BJ (cell line): ENCODE results near the gene HMCN2. TPM values are rescaled to one million over a fixed set of nuclear protein-coding genes. Genes with fewer than 3 reads are reported as not detected.

Source experiments
- CTCF ChIA-PET: fragments of 350-600 bp; formaldehyde crosslinking; extraction: SDS; loops from one replicate; lab custom pipeline; 2021; ENCODE audit warnings: antibody characterized with exemption, inconsistent platforms; lab: Yijun Ruan, JAX
- POLR2A ChIA-PET: fragments of 300-600 bp; sonication (Branson Sonifier 250); formaldehyde crosslinking; extraction: SDS; loops from one replicate; lab custom pipeline; 2021; ENCODE audit warnings: antibody characterized with exemption; lab: Charles Lee
- DNase-seq: peaks from one replicate; pipeline ENCODE4 v3.0.0-alpha.2; 2011; ENCODE audit warnings: low read depth
- H3K27me3 ChIP-seq: 2 replicates; pipeline ENCODE4 v1.6.0; 2011; ENCODE audit warnings: low read length; ENCODE audit not compliant: control insufficient read depth, insufficient read depth
- H3K36me3 ChIP-seq: 2 replicates; pipeline ENCODE4 v1.5.1; 2011; ENCODE audit warnings: low read length; ENCODE audit not compliant: control insufficient read depth, insufficient read depth
- H3K4me3 ChIP-seq: 2 replicates; pipeline ENCODE4 v1.5.1; 2011; ENCODE audit warnings: low read depth, mild to moderate bottlenecking, control low read depth, low read length
- CTCF ChIP-seq: IDR thresholded peaks from 2 replicates; pipeline ENCODE4 v1.5.1; 2011; ENCODE audit warnings: low read depth, mild to moderate bottlenecking, control low read depth, inconsistent platforms, low read length, moderate library complexity; ENCODE audit not compliant: insufficient read depth
- polyA plus RNA-seq: library from polyadenylated mRNA; depleted of rRNA; stranded (reverse); fragments of >200 nt; gene quantifications from 2 replicates; pipeline ENCODE4 v1.2.3, GENCODE V29; 2011

Gene HMCN2
- polyA plus RNA-seq, 1 experiment: not detected

- Histone ChIP-seq H3K36me3 (peaks cover 17% of the 10 kb centered on the region), H3K27me3 (no peaks in the 10 kb centered on the region), H3K4me3 (no peak overlapping the region)
- no peak for TF ChIP-seq CTCF
- ChIA-PET CTCF (interaction anchor here (1.4 kb wide), 1 partner anchor 118 kb away, joined by 3 read pairs; no protein-coding TSS in a partner anchor), POLR2A (no interaction called here)
- no peak for DNase-seq
Measured at GRCh38 chr9:130225071-130225470, 40.5 kb upstream of the HMCN2 start.

- DNase-seq: no peak
- Histone ChIP-seq H3K4me3 (no peak overlapping the region), H3K27me3 (no peaks in the 10 kb centered on the region), H3K36me3 (peaks cover 17% of the 10 kb centered on the region)
- POLR2A ChIA-PET: no interaction called here
- no peak for TF ChIP-seq CTCF
- CTCF ChIA-PET: interaction anchor here (1.4 kb wide), 1 partner anchor 118 kb away, joined by 3 read pairs; no protein-coding TSS in a partner anchor
Measured at GRCh38 chr9:130225586-130225985, 40.0 kb upstream of the HMCN2 start.

GRCh38 chr9:130226112-130226511 is 39.4 kb upstream of the HMCN2 start:
- no peak for DNase-seq

GRCh38 chr9:130227833-130228232 is 37.7 kb upstream of the HMCN2 start:
- no peak for TF ChIP-seq CTCF
- Histone ChIP-seq H3K27me3 (no peaks in the 10 kb centered on the region), H3K4me3 (no peak overlapping the region), H3K36me3 (peaks cover 17% of the 10 kb centered on the region)
- no peak for DNase-seq
- ChIA-PET POLR2A (no interaction called here), CTCF (interaction anchor here (0.7 to 3.3 kb wide), 4 partner anchors 8 to 121 kb away, joined by 3 to 13 read pairs (median 4); no protein-coding TSS in a partner anchor)

More at GRCh38 chr9:130226112-130226511, 39.4 kb upstream of the HMCN2 start:
- POLR2A ChIA-PET: no interaction called here
- CTCF ChIA-PET: interaction anchor here (1.0 to 1.4 kb wide), 2 partner anchors 119 kb away, joined by 3 read pairs; no protein-coding TSS in a partner anchor
- no peak for TF ChIP-seq CTCF
- no peak overlapping the region for H3K4me3 ChIP-seq
- H3K27me3 ChIP-seq: no peaks in the 10 kb centered on the region
- H3K36me3 ChIP-seq: peaks cover 17% of the 10 kb centered on the region

- no peaks in the 10 kb centered on the region for H3K27me3 ChIP-seq
- CTCF ChIA-PET: interaction anchor here (0.7 to 3.3 kb wide), 3 partner anchors 12 to 122 kb away, joined by 3 to 13 read pairs (median 10); no protein-coding TSS in a partner anchor
- POLR2A ChIA-PET: no interaction called here
- H3K4me3 ChIP-seq: no peak overlapping the region
- no peak for DNase-seq
- TF ChIP-seq CTCF: no peak
- H3K36me3 ChIP-seq: peaks cover 21% of the 10 kb centered on the region
Measured at GRCh38 chr9:130229759-130230158, 35.8 kb upstream of the HMCN2 start.
